Measurements from ENCODE around the gene UBASH3B.

DNA sequence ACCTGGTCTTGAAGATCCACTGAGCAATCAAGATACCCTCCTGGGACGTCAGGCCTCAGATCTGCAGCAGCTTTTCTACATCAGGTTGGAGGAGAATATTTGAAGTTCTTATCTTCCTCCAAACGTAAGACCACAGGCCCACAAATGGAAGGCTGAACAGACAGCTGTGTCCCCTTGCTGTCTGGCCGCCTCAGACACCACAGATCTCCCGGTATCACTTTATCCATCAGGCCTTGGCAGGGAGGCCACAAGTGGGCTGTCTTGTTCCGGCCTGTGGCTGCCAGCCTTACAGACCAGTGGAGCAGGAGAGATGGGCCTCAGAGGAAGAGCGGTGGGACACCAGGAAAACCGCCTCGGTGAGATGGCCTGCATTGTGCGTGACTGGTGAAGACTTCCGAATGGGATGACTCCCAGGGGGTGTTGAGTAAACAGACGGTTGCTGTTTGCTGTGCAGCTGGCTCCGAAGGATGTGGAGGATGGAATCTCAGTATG, 15.9 kb downstream of the UBASH3B start:
- no peak for TF ChIP-seq CTCF (IDR thresholded peaks at IDR 0.05)
- TF ChIP-seq POLR2A (IDR thresholded peaks at IDR 0.05) = no peak
